Endodermal cell (in vitro differentiated cells): ENCODE data around the gene ZBTB7B. TPM values are rescaled to one million over a fixed set of nuclear protein-coding genes. Genes with fewer than 3 reads are reported as not detected.
A peak's percentile ranks its signal among the peaks of the same experiment; 100 is the strongest.

Experiments used
- DNase-seq: peaks from one replicate; pipeline ENCODE4 v3.0.0-alpha.2; 2017
- H3K27ac ChIP-seq: 2 replicates; pipeline ENCODE4 v1.5.1; 2013; ENCODE audit warnings: mild to moderate bottlenecking, low read depth, low read length, moderate library complexity
- H3K27me3 ChIP-seq: 2 replicates; pipeline ENCODE4 v1.6.1; 2013; ENCODE audit warnings: mild to moderate bottlenecking, low read length, moderate library complexity; ENCODE audit not compliant: insufficient read depth, control insufficient read depth, poor library complexity, severe bottlenecking
- H3K36me3 ChIP-seq: 2 replicates; pipeline ENCODE4 v1.7.0; 2013; ENCODE audit warnings: mild to moderate bottlenecking, low read length, moderate library complexity; ENCODE audit not compliant: control insufficient read depth, insufficient read depth
- H3K4me1 ChIP-seq: one replicate; pipeline ENCODE4 v1.7.0; 2013; ENCODE audit warnings: low read length; ENCODE audit not compliant: control insufficient read depth, insufficient read depth
- H3K4me3 ChIP-seq: 2 replicates; pipeline ENCODE4 v1.5.1; 2013; ENCODE audit warnings: mild to moderate bottlenecking, low read length, moderate library complexity
- H3K9ac ChIP-seq: 2 replicates; pipeline ENCODE4 v1.6.1; 2013; ENCODE audit warnings: mild to moderate bottlenecking, low read length, moderate library complexity; ENCODE audit not compliant: poor library complexity, severe bottlenecking; ENCODE audit errors: extremely low read depth
- H3K9me3 ChIP-seq: 2 replicates; pipeline ENCODE4 v1.6.1; 2013; ENCODE audit warnings: mild to moderate bottlenecking, low read length, moderate library complexity; ENCODE audit not compliant: control insufficient read depth
- H3K27ac Mint-ChIP-seq: 2 replicates; pipeline ENCODE4 v1.8.0; 2020; ENCODE audit warnings: mixed read lengths
- H3K27me3 Mint-ChIP-seq: 2 replicates; pipeline ENCODE4 v1.8.0; 2021; ENCODE audit warnings: mild to moderate bottlenecking, mixed read lengths; ENCODE audit not compliant: insufficient read depth
- H3K36me3 Mint-ChIP-seq: 2 replicates; pipeline ENCODE4 v1.8.0; 2020; ENCODE audit warnings: low read depth, mixed read lengths
- H3K4me1 Mint-ChIP-seq: 2 replicates; pipeline ENCODE4 v1.8.0; 2020; ENCODE audit warnings: mixed read lengths
- H3K4me3 Mint-ChIP-seq: 2 replicates; pipeline ENCODE4 v1.8.0; 2020; ENCODE audit warnings: mild to moderate bottlenecking, moderate library complexity, mixed read lengths
- H3K9me3 Mint-ChIP-seq: 2 replicates; pipeline ENCODE4 v1.8.0; 2020; ENCODE audit warnings: mild to moderate bottlenecking, mixed read lengths
- WGBS, 2 experiments: methylation state at CpG; one replicate each; pipeline versions ENCODE4 v1.1.5 to v1.1.7; 2013; ENCODE audit warnings: missing lambda C conversion rate in 2 of 2, mixed read lengths in 1 of 2; ENCODE audit not compliant: insufficient coverage in 1 of 2, insufficient read length in 1 of 2; 5-methylcytosine and 5-hydroxymethylcytosine counted together
- total RNA-seq, 2 donors: library from RNA; stranded (reverse); fragmentation: NEBNext Ultra II Directional in 1 of 2; extraction: Animal tissue kit (Norgen Biotek cat#: 25700) in 1 of 2; gene quantifications; 2 replicates in 1 of 2; 3 replicates in 1 of 2; pipeline ENCODE4 v1.2.1, GENCODE V29; 2021
- TF ChIP-seq, protein P1 (sequence below): fragments of 200-600 bp; sonication (generic); conservative IDR thresholded peaks from 2 replicates; pipeline ENCODE4 v1.5.0; 2021; ENCODE audit warnings: antibody characterized with exemption, mild to moderate bottlenecking

Gene ZBTB7B
- total RNA-seq, 2 donors from 2014 or later: 21.2 to 23.3 TPM

DNA sequence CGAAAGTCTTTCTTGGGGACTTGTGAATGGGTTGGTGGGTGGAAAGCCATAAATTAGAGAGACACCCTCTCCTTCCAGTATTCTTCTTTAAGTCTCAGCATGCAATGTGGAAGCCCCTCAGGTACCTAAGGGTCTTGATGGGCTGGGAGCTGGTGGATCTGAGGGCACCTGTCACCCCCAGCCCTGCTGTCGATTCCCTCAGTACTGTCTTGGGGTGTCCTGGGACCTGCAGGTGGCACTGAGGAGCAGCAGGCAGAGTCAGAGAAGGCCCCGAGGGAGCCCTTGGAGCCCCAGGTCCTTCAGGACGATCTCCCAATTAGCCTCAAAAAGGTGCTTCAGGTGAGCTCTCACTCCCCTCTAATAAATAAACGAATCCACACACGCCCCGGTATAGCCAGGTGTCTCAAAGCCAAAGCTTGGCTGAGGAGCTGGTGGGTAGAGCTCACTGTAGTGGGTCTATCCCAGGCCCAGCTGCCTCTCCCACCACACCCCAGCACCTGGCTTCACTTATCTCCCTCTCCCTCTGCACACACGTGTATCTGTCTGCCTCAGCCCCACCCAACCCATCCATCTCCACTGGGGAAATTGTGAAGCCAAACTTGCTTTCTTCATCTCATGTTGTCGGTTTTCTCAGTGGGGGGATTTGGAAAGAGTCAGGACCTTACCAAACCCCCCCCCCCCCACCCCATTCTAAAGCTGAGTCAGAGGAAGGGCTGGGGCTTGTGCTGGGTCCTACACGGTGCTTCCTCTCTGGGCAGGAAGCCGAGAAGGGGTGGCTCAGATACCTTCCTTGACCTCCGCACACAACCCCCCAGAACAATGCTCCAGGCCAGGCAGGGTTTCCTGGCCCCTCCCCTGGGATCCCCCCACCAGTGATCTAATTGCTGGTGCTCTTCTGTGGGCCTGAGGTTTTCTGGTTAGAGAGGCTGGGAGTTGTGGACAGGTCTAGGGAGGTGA is 50.1 kb downstream of the ZBTB7B start:
- TF ChIP-seq, protein P1, sequence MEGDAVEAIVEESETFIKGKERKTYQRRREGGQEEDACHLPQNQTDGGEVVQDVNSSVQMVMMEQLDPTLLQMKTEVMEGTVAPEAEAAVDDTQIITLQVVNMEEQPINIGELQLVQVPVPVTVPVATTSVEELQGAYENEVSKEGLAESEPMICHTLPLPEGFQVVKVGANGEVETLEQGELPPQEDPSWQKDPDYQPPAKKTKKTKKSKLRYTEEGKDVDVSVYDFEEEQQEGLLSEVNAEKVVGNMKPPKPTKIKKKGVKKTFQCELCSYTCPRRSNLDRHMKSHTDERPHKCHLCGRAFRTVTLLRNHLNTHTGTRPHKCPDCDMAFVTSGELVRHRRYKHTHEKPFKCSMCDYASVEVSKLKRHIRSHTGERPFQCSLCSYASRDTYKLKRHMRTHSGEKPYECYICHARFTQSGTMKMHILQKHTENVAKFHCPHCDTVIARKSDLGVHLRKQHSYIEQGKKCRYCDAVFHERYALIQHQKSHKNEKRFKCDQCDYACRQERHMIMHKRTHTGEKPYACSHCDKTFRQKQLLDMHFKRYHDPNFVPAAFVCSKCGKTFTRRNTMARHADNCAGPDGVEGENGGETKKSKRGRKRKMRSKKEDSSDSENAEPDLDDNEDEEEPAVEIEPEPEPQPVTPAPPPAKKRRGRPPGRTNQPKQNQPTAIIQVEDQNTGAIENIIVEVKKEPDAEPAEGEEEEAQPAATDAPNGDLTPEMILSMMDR: peak; percentile 50
- no peak overlapping the region for H3K27ac Mint-ChIP-seq
- H3K4me3 ChIP-seq: no peak overlapping the region

DNA sequence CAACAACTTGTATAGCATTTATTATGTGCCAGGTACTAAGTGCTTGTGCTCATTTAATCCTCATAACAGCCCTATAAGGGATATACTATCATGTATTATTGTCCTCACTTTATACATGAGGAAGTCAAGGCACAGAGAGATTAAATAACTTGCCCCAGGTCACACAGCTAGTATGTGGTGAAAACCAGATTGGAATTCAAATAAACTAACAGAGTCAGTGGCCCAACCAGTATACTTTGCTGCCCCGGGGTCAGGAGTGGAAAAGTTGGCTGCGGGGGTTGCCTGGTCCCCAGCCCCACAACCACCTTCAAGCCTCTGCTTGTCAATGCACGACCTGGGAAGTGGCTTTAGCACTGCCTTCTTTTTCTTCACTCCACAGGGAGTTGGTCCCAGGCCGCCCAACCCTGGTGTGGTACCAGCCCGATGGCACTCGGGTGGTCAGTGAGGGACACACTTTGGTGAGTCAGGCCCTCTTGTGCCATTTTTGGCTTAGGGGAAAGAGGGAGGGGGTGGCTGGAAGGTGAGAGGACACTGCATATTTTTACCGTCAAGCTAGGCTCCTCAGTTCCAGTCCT is 51.0 kb downstream of the ZBTB7B start:
- Histone ChIP-seq H3K4me1 (no peaks in the 10 kb centered on the region), H3K27me3 (peaks cover 28% of the 10 kb centered on the region), H3K9ac (no peak overlapping the region), H3K9me3 (no peaks in the 10 kb centered on the region), H3K36me3 (no peaks in the 10 kb centered on the region), H3K27ac (no peak overlapping the region), H3K4me3 (no peak overlapping the region)
- Mint-ChIP-seq H3K27me3 (peaks cover 21% of the 10 kb centered on the region), H3K4me1 (peaks cover 9% of the 10 kb centered on the region), H3K27ac (no peak overlapping the region), H3K9me3 (no peaks in the 10 kb centered on the region), H3K36me3 (no peaks in the 10 kb centered on the region), H3K4me3 (no peak overlapping the region)
- no peak for DNase-seq
- TF ChIP-seq, protein P1: no peak
- 90 to 92% methylated on average over 3 to 7 of the region's 7 CpGs for WGBS, 2 experiments

More for the DNA sequence above, 50.1 kb downstream of the ZBTB7B start:
- Mint-ChIP-seq H3K4me1 (peaks cover 9% of the 10 kb centered on the region), H3K9me3 (no peaks in the 10 kb centered on the region), H3K36me3 (no peaks in the 10 kb centered on the region), H3K27me3 (peaks cover 21% of the 10 kb centered on the region), H3K4me3 (peak overlapping the region; percentile 63)
- Histone ChIP-seq H3K36me3 (no peaks in the 10 kb centered on the region), H3K9me3 (no peaks in the 10 kb centered on the region), H3K27me3 (peaks cover 28% of the 10 kb centered on the region), H3K9ac (no peak overlapping the region), H3K4me1 (no peaks in the 10 kb centered on the region), H3K27ac (no peak overlapping the region)
- DNase-seq: peak; percentile 59
- 77% methylated on average over 12 of the region's 12 CpGs; no CpG with 5 or more reads in 1 of the 2 experiments for WGBS, 2 experiments

DNA sequence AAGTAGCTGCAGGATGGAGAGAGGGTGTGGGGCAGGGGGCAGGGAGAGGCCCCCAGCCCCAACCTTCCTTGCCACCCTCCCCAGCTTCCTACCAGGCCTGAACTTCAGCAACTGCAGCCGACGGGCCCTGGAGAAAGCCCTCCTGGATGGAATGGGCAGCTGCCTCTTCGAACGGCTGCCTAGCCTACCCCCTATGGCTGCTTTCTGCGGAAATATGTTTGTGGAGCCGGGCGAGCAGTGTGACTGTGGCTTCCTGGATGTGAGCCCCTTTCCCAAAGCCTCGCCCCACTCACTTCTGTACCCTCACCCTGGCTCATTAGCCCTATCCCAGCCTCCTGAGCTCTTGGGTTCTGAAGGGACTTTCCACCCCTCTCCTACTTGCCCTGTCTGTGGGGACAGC is 54.5 kb downstream of the ZBTB7B start:
- H3K9ac ChIP-seq: no peak overlapping the region
- Mint-ChIP-seq H3K4me3 (no peak overlapping the region), H3K4me1 (peaks cover 5% of the 10 kb centered on the region), H3K9me3 (no peaks in the 10 kb centered on the region), H3K27me3 (peaks cover 13% of the 10 kb centered on the region), H3K27ac (no peak overlapping the region), H3K36me3 (no peaks in the 10 kb centered on the region)
- no peaks in the 10 kb centered on the region for H3K36me3 ChIP-seq
- TF ChIP-seq, protein P1: no peak
- H3K27ac ChIP-seq: no peak overlapping the region
- DNase-seq: no peak
- H3K27me3 ChIP-seq: peaks cover 20% of the 10 kb centered on the region
- H3K9me3 ChIP-seq: no peaks in the 10 kb centered on the region
- peaks cover 4% of the 10 kb centered on the region for H3K4me1 ChIP-seq
- 76 to 92% methylated on average over 7 to 8 of the region's 8 CpGs for WGBS, 2 experiments
- no peak overlapping the region for H3K4me3 ChIP-seq
